Stromal cell of bone marrow (primary cell): ENCODE measurements around the gene TMEM151A.
"Not testable (repeated sequence)": the region's sequence is repeated elsewhere in the genome, so short reads cannot be mapped to it uniquely, and the experiment has no call there.

ENCODE experiments used
- DNase-seq: peaks from one replicate; pipeline ENCODE4 v3.0.0-alpha.2; 2012; ENCODE audit warnings: low read depth

The TMEM151A gene

DNA sequence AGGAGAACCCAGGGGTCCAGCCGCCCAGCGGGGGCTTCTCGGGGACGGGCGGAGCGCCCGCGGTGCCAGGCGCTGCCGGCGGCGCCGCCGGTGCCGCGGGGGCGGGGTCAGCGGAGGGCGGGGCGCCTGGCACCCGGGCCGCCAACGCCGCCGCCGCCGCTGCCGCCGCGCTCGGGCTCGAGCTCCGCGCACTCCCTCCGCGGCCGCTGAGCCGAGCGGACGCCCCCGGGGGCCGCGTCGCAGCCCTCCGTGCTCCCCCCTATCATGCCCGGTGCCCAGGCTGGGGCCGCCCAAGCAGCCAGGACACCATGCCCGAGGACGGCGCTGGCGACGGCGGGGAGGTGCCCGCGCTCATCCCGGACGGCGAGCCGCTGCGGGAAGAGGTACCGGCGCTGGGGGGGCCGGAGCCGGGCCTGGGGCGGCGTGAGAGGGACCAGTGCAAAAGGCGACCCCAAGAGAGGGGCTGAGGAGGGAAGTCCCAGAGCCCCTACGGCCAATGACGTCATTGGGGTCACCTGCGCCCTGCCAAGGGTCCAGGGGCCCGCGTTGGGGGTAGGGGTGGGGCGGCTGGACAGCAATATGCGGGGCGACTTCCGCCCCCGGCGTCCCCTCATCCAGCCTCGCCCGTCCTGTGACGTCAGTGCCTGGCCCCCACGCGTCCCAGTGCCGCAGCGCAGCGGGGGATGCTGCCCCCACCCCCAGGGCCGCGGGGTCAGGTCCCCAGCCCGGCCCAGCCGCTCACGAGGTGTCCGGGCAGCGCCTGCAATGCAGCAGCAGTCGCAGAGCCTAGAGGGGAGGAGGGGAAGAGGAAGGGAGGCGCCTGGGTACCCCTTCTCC is at the start of gene TMEM151A:
Gene TMEM151A (plus strand): TSS at position 189 of the 837 bp plus-strand sequence. CDS start 120 bp downstream, at position 309.
- no peak for DNase-seq

DNA sequence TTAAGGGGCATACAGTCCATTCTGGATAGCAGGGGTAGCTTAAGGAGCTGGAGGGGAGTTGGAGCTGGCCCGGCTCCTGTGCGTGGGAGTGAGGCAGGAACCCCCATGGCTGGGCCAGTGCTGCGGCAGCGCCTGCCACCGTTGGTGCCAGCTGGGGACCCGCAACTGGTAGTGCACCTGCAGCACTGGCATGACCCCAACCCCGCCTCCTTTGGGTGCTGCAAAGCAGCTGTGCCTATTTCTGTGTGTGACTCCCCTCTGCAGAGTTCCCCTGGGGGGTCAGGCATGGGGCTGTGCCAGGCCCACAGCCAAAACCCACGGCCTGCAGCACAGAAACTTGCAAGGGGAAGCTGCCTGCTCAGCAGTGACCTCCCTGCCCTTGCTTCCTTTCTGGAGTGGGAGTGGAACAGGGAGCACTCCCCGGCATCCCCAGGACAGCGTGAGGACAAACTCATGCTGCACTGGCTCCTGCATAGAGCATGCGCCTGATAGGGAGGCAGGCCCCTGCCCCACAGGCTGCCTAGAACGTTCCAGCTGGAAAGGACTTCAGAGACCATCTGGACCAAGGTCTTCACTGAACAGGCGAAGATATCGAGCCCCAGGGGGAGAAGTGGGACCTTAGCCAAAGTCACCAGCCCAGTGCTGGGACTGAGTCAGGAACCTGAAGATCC is 49.5 kb upstream of the TMEM151A start:
- DNase-seq: no peak

DNA sequence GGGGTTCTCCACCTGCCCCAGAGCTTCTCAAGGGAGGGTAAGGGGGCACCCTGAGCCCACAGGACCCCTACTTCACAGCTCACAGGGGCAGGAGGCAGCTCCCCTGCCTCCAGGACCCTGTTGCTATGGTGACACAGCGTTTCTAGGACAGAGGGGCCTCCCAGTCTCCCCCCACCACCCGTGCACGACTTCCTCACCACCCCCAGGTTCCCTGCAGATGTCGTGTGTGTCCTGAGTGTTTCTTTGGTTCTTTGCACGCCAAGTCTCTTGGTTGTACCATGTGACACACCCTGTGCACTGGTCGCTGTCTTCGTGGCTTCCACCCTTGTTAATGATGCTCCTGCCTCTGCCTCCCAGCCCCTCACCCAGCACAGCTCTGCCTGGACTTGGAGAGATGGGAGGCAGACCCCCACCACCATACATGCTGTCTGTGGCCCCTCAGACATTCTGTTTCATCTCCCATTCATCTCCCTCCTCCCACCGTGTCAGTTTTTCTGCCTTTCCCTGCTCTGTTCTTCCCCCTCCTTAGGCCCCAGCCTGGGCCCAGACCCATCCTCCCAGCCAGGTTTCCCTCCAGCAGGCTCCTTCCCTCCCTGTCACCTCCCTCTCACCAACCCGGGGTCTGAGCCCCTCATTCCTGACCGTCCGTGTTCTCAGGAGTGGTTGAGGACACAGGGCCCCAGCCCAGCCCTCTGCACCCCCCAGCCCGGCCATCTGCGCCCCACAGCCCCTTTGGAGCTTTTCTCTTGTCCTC is 47.7 kb upstream of the TMEM151A start:
- DNase-seq: no peak

DNA sequence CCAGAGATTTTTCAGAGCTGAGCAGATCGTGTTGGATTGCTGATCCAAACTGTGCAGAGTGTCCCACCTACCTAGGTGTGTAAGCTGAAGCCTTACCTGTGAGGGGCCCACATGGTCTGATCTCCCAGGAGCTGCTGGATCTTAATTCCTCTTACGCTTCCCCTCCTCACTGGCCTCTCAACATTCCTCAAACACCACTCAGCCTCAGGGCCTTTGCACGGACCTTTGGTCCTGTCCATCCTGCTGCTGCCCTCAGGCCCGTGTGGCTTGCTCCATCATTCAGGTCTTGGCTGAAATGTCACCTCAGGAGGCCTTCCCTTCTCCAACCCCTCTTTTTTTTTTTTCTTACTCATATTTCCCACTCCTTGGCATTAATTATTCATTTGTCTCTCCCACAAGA is 44.4 kb upstream of the TMEM151A start:
- no peak for DNase-seq

DNA sequence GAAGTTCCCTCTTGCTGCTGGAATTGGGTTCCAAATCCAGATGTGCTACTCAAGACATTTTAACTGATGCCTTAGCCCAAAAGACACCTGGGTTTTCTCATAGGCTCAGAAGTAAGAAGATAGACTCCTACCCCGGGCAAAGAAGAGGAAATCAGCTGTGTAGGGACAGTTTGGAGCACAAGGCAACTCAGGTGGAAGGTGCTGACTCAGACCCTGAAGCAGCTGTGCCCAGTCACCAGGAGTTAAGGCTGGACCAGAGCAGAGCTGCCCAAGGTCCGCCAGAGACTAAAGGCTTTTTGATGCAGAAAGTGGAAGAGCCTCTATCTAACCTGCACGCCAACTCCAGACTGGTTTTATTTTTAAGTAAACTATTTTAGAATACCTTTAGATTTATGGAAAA is 43.9 kb upstream of the TMEM151A start:
- no peak for DNase-seq

DNA sequence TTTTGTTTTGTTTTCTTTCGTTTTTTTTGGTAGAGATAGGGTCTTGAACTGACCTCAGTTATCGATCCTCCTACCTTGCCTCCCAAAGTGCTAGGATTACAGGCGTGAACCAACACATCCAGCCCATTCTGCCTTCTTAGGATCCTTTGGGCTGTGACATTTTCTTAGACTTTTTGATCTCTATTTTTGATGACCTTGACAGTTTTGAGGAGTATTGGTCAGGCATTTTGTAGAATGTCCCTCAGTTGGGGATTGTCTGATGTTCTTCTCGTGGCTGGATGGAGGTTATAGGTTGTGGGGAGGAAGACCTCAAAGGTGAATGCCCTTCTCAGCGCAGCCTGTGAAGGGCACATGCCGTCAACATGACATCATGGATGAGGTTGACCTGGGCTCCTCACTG is 42.8 kb upstream of the TMEM151A start:
- DNase-seq: no peak

DNA sequence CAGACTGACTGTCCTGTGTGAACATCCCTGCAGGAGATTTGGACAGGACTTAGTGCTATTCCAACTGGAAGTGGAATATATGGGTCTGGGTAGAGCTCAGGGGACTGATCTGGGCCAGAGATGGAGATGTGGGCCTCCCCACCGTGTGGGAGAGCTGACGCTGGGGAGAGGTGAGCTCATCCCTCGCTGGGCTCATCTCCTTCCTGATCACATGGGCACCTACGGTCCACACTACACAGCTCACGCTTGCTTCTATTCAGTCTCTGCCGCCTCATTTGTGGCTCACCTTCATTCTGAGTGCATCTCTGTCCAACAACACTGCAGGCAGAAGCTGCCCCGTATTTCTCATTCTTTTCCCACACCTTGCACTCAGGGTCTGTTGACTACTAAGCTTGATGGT is 39.9 kb upstream of the TMEM151A start:
- DNase-seq: no peak

DNA sequence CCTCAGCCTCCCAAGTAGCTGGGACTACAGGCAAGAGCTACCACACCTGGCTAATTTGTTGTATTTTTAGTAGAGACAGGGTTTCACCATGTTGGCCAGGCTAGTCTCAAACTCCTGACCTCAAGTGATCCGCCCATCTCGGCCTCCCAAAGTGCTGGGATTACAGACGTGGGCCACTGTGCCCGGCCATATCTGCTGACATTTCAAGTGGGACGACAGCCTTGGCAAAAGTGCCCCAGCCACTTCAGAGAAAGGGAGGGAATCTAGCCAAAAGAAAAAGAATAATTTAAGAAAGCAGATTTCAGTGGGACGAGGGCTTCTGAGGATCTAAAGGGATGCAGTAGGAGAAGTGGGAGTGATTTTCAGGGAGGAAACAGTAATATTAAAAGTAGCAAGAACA is 38.6 kb upstream of the TMEM151A start:
- not testable (repeated sequence) for DNase-seq

DNA sequence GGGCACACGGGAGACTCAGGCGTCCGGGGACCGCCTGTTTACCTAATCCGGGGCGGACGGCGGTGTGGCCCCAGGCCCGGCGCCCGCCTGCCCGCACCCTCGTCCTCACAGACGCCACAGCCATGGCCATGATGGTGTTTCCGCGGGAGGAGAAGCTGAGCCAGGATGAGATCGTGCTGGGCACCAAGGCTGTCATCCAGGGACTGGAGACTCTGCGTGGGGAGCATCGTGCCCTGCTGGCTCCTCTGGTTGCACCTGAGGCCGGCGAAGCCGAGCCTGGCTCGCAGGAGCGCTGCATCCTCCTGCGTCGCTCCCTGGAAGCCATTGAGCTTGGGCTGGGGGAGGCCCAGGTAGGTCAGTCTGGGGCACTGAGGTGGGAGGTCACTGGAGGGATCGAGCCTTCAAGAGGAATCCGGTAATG is 33.2 kb upstream of the TMEM151A start:
- no peak for DNase-seq

DNA sequence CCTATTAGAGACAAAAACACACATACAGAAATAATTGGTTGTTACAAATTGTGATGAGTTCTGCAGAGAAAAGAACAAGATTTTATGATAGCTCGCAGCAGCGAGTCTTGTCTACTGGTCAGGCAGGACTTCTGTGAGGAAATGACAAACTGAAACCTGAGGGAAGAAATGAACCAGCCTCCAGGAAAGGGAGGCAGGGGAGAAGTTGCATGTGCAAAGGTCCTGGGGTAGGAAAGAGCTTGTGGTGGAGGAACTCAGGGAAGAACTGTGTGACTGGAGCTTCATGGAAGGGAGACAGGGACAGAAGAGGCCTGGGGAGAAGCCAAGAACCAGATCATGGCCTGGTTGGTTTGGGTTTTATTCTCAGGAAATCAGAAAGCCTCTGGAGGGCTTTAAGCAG is 32.5 kb upstream of the TMEM151A start:
- DNase-seq: no peak

DNA sequence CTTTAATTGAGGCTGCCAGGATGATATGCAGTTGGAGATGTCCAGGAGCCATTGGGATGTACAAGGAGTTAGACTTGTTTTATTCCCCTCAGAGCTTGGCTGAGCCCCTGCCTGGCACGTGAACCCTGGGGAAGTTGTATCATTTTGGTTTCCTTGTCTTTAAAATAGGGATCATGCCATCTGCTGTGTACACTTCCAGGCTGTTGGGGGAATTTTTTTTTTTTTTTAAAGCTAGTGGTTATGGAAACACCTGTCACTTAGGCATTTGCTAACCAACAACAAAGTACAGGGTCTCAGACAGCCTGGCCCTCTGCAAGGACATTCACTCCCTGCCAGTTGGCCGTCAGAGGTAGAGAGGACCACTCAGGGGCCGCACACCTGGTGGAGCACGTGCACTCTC is 31.7 kb upstream of the TMEM151A start:
- no peak for DNase-seq

DNA sequence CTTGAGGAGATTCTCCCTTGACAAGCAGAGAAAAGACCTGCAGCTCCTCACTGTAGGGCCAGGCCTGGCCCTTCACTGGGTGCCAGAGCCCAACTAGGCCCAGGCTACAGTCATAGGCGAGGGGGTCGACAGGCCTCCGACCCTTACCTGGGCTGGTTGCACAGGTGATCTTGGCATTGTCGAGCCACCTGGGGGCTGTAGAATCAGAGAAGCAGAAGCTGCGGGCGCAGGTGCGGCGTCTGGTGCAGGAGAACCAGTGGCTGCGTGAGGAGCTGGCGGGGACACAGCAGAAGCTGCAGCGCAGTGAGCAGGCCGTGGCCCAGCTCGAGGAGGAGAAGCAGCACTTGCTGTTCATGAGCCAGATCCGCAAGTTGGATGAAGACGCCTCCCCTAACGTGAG is 30.1 kb upstream of the TMEM151A start:
- no peak for DNase-seq

DNA sequence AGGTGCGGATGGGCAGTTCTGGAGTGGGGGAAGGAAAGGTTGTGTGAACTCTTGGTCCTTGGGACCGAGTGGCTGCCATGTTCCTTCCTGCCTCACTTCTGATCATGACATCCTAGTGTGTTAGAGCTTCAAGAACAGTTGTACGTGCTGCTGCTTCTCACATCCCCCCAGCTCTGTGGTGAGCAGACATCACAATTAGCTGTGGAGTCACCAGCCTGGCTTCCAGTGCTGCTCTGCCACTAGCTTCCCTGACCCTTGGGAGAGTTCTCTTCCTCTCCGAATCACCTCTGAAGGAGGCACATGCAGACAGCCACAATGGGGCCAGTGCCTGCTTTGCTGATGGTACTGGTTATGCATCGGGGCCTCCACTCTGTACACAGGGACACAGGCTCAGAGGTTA is 29.5 kb upstream of the TMEM151A start:
- DNase-seq: no peak

DNA sequence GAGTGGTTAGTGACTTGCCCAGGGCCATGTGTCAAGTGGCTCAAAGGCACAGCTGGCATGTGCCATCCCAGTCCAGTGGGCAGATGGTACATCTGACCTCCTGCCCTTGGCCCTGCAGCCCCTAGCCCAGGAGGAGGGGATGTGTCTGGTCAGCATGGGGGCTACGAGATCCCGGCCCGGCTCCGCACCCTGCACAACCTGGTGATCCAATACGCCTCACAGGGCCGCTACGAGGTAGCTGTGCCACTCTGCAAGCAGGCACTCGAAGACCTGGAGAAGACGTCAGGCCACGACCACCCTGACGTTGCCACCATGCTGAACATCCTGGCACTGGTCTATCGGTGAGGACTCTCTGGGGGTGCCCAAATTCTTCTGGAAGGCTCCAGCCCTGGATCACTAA is 29.0 kb upstream of the TMEM151A start:
- no peak for DNase-seq

DNA sequence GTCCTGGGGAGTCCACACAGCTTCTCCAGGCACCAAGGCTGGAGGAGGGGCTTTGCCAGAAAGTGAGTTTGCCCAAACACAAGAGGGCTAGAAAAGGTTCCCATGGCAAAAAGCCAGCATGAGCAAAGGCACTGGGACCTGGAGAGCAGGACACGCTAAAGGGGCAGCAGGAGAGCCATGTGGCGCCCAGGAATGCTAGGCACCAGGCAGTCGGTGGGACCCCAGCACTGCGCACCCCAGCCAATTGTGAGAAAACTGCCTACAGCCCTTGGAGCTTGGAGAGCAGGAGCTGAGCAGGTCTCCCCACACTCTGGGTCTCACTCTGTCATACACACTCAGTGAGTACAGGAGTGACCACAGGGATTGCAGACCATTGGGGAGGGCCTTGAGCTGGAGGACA is 28.5 kb upstream of the TMEM151A start:
- no peak for DNase-seq

DNA sequence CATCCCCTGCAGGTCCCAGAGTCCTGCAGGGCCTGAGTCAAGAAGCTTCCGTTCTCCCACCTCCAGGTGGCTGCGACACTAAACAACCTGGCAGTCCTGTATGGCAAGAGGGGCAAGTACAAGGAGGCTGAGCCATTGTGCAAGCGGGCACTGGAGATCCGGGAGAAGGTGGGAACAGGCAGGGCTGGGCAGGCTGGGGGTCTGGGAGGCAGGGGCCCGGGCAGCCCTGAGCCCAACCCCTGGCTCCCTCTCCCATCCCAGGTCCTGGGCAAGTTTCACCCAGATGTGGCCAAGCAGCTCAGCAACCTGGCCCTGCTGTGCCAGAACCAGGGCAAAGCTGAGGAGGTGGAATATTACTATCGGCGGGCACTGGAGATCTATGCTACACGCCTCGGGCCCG is 27.9 kb upstream of the TMEM151A start:
- DNase-seq: no peak

DNA sequence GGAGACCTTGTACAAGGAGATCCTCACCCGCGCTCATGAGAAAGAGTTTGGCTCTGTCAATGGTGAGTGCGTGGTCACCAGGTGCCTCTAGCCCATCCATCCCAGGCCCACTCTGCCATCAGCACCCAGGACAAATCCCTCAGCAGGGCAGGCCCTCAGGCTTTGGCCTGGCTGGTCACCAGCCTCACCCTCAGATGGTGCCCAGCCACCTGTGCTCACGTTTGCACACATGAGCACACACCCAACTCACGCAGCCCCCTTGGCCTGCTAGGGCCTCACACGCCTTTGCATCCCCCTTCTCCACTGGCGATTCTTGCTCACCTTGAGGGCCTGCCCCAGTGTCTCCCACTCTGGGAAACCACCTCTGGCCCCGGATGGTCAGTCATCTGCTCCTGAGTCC is 27.3 kb upstream of the TMEM151A start:
- no peak for DNase-seq

DNA sequence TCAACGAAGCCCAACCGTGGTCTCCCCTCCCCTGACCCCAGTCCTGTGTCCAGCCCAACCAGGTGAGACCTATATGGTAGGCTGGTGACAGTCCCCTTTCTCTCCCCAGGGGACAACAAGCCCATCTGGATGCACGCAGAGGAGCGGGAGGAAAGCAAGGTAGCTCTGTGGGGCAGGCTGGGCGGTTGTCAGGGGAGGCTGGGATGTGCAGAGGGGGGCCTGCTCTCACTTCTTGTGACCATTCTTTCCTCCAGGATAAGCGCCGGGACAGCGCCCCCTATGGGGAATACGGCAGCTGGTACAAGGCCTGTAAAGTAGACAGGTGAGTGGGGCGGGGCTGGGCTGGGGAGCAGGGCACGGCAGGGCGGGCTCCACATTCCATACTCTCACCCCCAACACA is 26.8 kb upstream of the TMEM151A start:
- no peak for DNase-seq

DNA sequence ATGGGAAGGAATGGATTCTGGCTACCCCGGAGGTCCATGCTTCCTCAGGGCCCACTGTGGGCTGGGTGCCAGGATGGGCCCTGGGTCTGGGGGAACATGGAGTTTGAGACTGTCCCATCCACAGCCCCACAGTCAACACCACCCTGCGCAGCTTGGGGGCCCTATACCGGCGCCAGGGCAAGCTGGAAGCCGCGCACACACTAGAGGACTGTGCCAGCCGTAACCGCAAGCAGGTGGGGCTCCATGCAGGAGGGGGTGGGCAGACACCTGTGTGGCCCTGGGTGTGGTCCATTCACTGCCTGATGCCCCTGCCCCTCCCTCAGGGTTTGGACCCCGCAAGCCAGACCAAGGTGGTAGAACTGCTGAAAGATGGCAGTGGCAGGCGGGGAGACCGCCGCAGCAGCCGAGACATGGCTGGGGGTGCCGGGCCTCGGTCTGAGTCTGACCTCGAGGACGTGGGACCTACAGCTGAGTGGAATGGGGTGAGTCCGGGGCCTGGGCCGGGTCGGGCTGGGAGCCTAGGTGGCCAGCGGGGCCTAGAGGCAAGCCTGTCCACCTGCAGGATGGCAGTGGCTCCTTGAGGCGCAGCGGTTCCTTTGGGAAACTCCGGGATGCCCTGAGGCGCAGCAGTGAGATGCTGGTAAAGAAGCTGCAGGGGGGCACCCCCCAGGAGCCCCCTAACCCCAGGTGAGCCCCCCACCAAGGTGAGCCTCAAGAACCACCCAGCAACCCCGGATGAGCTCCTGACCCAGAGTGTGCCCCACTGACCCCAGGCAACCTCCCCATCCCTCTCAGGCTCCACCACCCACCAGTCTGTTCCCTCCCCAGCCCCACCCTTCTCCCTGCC is 25.9 kb upstream of the TMEM151A start:
- DNase-seq: no peak

DNA sequence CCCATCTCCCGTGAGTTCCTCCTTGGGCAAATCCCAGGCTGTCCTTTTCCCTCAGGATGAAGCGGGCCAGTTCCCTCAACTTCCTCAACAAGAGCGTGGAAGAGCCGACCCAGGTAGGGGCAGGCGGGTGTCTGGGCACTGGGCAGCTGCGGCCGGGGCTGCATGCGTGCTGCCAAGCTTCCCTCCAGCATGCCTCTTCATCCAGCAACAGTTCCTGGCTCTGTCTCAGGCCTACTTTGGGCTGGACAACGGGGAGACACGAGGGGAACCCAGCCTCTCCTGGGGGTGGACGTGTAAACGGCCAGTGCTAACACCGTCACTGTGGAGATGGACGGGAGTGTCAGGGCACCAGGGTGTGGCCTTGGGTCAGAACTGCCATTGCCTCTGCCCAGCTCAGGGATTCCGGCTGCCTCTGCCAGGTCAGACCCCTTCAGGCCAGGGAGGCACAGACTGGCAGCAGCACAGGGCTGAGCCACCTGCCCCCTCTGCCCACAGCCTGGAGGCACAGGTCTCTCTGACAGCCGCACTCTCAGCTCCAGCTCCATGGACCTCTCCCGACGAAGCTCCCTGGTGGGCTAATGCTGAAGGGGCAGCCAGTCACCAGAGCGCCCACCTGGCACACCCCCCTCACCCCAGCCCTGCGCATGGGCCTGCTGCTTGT is 25.2 kb upstream of the TMEM151A start:
- no peak for DNase-seq

DNA sequence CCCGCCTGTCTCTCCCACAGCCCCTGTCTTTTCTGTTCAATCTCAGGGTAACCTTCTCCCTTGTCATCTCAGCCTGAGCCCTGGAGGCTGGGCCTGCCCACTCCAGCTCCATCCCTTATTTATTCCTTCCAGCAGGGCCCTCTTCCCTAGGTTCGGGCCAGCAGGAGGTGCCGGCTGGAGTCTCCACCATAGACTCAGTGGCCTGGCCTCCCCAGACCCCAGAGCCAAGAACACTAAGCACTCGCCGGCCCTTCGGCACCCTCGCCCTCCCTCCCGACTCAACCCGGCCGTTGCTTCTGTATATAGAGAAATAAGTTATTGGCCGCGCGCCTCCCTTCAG is 24.7 kb upstream of the TMEM151A start:
- no peak for DNase-seq
